OCI-LY3 (cell line): ENCODE data around the gene SALL3.

ENCODE experiments used
- EZH2phosphoT487 ChIP-seq: fragments of 200-600 bp; shearing (Covaris generic); IDR thresholded peaks from 2 replicates; pipeline ENCODE4 v1.6.1; 2018; ENCODE audit warnings: antibody characterized with exemption, mixed run types, low read depth
- TF ChIP-seq, protein P1 (sequence below): fragments of 200-600, 300-600 bp; sonication (generic); IDR thresholded peaks from 2 replicates; pipeline ENCODE4 v1.5.1; 2014; ENCODE audit warnings: antibody characterized with exemption, low read length, low read depth

DNA sequence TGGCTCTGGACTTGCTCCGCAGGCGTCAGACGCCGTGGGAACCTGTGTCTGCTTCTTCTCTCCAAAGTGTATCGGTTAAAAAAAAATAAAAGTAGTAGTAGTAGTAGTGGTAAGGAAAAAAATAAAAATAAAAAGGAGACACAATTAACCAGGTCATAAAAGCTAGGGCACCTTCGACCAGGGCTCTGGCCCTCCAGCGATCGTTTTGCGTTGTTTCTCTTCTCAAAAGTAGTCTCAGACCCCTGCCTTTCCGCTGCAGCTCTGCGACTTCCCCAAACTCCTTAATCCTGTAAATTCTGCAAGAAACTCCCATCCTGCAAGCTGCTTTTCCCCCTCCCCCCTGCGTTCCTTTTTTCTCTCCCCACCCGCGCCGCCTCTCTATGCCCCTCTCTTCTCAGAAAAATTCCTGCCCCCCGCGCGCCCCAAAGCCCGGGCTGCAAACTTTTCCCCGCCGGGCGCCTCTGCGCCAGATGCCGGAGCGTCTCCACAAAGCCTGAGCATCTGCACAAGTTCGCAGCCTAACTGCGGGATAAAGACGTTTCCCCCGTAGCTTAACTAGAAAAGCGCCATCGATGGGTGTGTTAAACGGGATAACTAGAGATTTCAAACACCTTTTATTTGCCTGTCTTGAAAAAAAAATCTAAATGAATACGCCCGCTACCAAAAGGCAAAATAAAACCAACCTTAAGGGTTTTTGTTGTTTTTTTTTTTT is 1.8 kb upstream of the SALL3 start:
- no peak for TF ChIP-seq EZH2phosphoT487
- TF ChIP-seq, protein P1, sequence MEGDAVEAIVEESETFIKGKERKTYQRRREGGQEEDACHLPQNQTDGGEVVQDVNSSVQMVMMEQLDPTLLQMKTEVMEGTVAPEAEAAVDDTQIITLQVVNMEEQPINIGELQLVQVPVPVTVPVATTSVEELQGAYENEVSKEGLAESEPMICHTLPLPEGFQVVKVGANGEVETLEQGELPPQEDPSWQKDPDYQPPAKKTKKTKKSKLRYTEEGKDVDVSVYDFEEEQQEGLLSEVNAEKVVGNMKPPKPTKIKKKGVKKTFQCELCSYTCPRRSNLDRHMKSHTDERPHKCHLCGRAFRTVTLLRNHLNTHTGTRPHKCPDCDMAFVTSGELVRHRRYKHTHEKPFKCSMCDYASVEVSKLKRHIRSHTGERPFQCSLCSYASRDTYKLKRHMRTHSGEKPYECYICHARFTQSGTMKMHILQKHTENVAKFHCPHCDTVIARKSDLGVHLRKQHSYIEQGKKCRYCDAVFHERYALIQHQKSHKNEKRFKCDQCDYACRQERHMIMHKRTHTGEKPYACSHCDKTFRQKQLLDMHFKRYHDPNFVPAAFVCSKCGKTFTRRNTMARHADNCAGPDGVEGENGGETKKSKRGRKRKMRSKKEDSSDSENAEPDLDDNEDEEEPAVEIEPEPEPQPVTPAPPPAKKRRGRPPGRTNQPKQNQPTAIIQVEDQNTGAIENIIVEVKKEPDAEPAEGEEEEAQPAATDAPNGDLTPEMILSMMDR = no peak
